GM18502 (cell line): ENCODE results near the gene ALG2.
"Not testable (repeated sequence)": the region's sequence is repeated elsewhere in the genome, so short reads cannot be mapped to it uniquely, and the experiment has no call there.

Source experiments
- ATAC-seq: cut with Tn5 transposase; IDR thresholded peaks from one replicate; pipeline ENCODE4 v1.9.1; 2021; ENCODE audit warnings: mild to moderate bottlenecking; ENCODE audit not compliant: unreplicated experiment, poor library complexity

Gene ALG2

GRCh38 chr9:99239341-99240060, 17.8 kb upstream of the ALG2 start:
- ATAC-seq: no peak

GRCh38 chr9:99238331-99238730, 16.6 kb upstream of the ALG2 start:
- ATAC-seq: no peak

GRCh38 chr9:99237849-99238248, 16.1 kb upstream of the ALG2 start:
- ATAC-seq: not testable (repeated sequence)

- no peak for ATAC-seq
Measured at GRCh38 chr9:99237356-99237755, 15.6 kb upstream of the ALG2 start.

GRCh38 chr9:99235926-99236634, 14.3 kb upstream of the ALG2 start:
- peak; percentile 96 for ATAC-seq

- ATAC-seq: no peak
Measured at GRCh38 chr9:99235069-99235468, 13.3 kb upstream of the ALG2 start.

- ATAC-seq: no peak
Measured at GRCh38 chr9:99234618-99235017, 12.9 kb upstream of the ALG2 start.

- no peak for ATAC-seq
Measured at GRCh38 chr9:99231711-99232110, 10.0 kb upstream of the ALG2 start.

- ATAC-seq: no peak
Measured at GRCh38 chr9:99230206-99230605, 8.5 kb upstream of the ALG2 start.

- ATAC-seq: no peak
Measured at GRCh38 chr9:99226054-99226453, 4.3 kb upstream of the ALG2 start.

- ATAC-seq: no peak
Measured at GRCh38 chr9:99224445-99224844, 2.7 kb upstream of the ALG2 start.

DNA sequence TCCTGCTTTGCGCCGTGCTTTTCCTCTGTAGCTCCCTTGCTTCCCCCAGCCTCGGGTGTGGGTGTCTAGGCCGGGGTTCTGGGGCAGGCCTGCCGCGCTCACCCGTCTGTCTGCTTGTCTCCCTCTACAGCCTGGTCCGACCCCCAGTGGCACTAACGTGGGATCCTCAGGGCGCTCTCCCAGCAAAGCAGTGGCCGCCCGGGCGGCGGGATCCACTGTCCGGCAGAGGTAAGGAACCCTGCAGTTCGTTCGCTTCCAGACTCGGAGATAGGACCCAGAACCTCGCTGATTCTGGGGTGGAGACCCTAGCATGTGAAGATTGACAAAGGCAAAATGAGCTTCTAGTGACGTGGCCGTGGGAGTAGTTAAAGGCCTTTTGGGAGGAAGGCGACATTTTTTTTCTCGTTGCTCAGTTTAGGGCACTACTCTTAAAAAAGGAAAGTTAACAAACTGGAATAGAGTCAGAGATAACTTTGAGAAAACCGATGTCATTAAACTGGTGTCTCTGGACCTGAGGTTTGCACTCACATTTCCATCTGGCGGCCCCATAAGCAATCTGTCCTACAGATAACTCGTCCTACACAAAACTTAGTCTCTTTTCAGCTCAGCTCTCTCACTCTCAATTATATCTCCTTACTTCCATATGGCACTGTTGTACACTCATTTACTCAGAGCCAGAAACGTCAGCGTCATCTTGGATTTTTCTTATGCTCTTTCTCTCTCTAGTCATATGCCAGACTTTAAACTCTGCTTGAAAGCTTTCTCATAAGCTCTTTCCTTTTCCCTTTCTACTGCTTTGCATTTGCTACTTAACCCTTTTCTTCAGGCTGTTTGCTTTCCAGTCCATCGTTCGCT, 901 bp upstream of the ALG2 start:
- peak; percentile 26 for ATAC-seq

- ATAC-seq: no peak
Measured at GRCh38 chr9:99221266-99221620, 499 bp downstream of the ALG2 start.

DNA sequence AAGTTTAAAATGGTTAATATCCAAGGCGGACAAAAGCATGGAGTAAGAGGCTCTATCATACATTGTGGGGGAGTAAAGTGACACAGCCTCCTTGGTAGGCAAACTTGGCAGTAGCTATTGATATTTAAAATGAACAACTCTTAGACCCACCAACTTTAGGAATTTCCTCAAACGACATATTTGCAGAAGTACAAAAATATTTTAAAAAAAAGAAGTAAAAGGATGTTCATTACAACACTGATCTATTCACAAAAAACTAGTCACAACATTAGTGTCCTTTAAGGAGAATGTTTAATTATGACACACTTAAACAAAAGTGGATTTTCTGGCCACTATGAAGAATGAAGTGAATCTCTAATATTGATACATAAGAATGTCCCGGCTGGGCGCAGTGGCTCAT, 1.7 kb downstream of the ALG2 start:
- no peak for ATAC-seq

GRCh38 chr9:99216073-99216472, 5.7 kb downstream of the ALG2 start:
- ATAC-seq: no peak

DNA sequence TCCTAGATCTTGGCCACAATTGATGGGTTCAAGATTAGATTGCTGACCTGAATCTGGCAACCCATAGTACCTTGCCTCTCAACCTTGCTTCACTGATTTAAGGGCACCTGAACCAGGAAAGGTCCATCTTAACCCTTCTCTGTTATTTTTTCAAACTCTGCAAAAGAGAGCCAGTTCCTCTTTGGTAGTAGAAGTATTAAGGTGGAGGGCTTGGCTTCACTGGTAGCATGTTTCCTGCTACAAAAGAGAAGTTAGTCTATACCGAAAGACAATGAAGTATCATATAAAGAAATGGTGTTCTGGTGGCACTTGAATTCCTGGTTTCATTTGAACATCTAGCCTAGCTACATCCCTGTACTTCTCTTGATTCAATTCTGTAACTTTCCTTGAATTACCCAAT, 8.5 kb downstream of the ALG2 start:
- ATAC-seq: no peak

DNA sequence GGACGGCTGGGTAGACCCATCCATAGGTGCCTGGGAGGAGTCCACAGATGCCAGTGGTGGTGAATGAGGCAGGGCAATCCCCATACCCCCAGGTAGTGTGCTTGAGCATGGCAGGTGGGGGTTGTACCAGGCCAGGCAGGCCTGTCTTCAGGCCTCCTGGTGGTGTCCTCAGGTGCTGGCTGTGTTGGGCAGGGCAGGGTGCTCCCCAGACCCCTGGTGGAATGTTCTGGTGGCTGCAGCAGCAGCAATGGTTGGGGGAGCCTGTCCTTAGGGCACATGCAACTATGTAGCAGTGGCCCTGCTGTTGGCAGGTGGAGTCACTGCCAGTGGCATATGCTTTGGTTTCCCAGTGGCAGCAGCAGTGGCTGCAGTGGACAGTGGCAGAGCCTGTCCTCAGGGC, 10.0 kb downstream of the ALG2 start:
- no peak for ATAC-seq

DNA sequence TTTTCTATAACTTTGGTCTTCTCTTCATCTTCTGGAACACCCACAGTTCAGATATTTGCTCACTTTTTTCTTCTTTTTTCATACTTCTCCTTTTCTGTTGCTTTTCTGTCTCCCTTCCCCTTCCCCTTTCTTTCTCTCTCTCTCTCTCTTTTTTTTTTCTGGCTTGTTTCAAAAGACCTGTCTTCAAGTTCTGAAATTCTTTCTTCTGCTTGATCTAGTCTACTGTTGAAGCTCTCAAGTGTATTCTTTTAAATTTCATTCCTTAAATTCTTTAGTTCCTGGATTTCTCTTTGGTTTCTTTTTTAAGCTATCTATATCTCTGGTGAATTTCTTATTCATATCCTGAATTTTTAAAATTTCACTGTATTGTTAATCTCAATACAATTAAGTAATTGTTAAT, 11.2 kb downstream of the ALG2 start:
- ATAC-seq: no peak

DNA sequence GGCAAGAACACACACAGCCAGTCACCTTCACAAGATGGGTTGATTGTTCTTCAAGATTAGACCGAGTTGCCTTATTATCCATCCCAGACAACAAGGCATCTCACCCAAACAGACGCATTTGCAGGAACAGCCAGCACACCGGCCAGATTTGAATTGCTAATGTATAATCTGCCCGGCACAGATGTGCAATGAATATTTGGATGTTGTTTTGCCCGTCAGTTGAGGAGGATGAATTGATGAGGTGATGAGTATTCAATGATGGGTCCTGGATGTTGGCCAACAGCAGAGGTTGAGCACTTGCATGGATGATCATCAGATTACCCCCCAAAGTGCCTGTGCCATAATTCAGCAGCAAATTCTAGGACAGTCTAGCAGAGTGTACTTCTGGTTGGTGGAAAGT, 20.1 kb downstream of the ALG2 start:
- ATAC-seq: no peak

DNA sequence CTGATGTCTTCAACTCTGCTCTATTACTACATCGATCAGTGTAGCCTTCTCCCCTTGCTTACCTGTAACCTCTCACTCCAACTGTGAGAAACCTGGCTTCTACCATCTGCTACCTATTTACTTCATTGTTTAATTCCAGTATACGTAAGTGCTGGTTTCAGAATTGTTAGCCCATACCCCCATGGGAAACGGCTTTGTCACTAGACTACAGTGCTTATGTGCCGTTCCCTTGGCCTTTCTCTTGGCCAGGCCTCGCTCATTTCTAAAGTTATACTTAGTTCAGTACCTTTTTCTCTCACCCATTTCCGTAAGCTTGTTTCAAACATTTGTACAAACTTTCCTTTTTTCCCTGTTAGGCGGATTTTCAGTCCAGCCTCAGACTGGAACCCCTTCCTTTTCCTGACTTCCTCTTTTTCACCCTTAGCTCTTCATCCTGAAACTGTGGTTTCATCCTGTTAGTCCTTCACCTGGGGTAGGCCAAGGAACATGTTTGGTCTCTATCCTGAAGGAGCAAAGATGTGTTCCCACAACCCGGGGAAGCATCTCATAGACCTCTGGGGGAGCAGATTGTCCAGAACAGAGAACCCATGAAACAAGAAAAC, 21.7 kb downstream of the ALG2 start:
- peak; percentile 65 for ATAC-seq

DNA sequence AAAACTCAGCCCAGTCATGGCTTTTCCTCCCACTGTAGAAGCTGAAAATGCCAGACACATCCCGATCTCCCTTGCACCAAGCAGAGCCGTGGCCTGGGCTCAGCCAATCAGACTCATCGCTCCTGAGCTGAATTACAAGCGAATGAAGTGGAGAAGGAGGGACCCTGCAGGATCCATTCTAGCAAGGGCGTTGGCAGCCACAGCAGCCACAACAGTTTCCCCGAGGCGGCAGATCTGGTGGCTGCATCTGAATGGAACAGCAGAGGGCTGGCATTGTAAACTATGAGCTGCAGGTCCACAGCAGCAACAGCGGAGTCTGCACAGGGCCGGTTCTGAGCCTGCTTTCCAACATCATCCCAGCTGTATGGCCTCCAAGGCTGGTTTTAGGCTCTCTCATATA, 23.8 kb downstream of the ALG2 start:
- ATAC-seq: no peak
